KOPT-K1 (cell line): ENCODE measurements around the gene ZNF888.
"Not testable (repeated sequence)": the region's sequence is repeated elsewhere in the genome, so short reads cannot be mapped to it uniquely, and the experiment has no call there.

Source experiments
- H3K27ac ChIP-seq: fragments of 200-600 bp; sonication (generic); 2 replicates; pipeline ENCODE4 v1.5.1; 2016; ENCODE audit warnings: antibody characterized with exemption, mild to moderate bottlenecking, low read depth, low read length; ENCODE audit not compliant: poor library complexity, severe bottlenecking
- H3K36me3 ChIP-seq: fragments of 200-600 bp; sonication (generic); 2 replicates; pipeline ENCODE4 v1.5.1; 2017; ENCODE audit warnings: antibody characterized with exemption, mild to moderate bottlenecking, low read length, moderate library complexity; ENCODE audit not compliant: insufficient read depth
- H3K9me3 ChIP-seq: fragments of 200-600 bp; sonication (generic); 2 replicates; pipeline ENCODE4 v1.5.1; 2017; ENCODE audit warnings: antibody characterized with exemption, low read length, mild to moderate bottlenecking; ENCODE audit not compliant: insufficient read depth, poor library complexity, severe bottlenecking

The ZNF888 gene

GRCh38 chr19:52944703-52945493 lies 21.7 kb upstream of the ZNF888 start:
- peaks cover 37% of the 10 kb centered on the region for H3K9me3 ChIP-seq
- not testable (repeated sequence) for H3K27ac ChIP-seq
- peaks cover 15% of the 10 kb centered on the region for H3K36me3 ChIP-seq

- peaks cover 29% of the 10 kb centered on the region for H3K9me3 ChIP-seq
- H3K27ac ChIP-seq: no peak overlapping the region
- peaks cover 7% of the 10 kb centered on the region for H3K36me3 ChIP-seq
Measured at GRCh38 chr19:52943884-52944643, 20.8 kb upstream of the ZNF888 start.

GRCh38 chr19:52943134-52943883 lies 20.1 kb upstream of the ZNF888 start:
- peaks cover 21% of the 10 kb centered on the region for H3K9me3 ChIP-seq
- H3K36me3 ChIP-seq: peaks cover 3% of the 10 kb centered on the region; the same call in 1 of the 2 replicates
- H3K27ac ChIP-seq: peak overlapping the region; percentile 79

GRCh38 chr19:52942386-52943133 lies 19.3 kb upstream of the ZNF888 start:
- no peaks in the 10 kb centered on the region; the same call in 1 of the 2 replicates for H3K36me3 ChIP-seq
- H3K9me3 ChIP-seq: peaks cover 14% of the 10 kb centered on the region
- peak overlapping the region; percentile 79 for H3K27ac ChIP-seq

GRCh38 chr19:52941941-52942385 lies 18.7 kb upstream of the ZNF888 start:
- Histone ChIP-seq H3K27ac (peak overlapping the region; percentile 79), H3K9me3 (peaks cover 8% of the 10 kb centered on the region), H3K36me3 (peaks cover 6% of the 10 kb centered on the region; the same call in 1 of the 2 replicates)

- Histone ChIP-seq H3K36me3 (peaks cover 10% of the 10 kb centered on the region; the same call in 1 of the 2 replicates), H3K27ac (peak overlapping the region; percentile 79)
- H3K9me3 ChIP-seq: not testable (repeated sequence)
Measured at GRCh38 chr19:52941523-52941922, 18.3 kb upstream of the ZNF888 start.

- H3K27ac ChIP-seq, H3K9me3 ChIP-seq: not testable (repeated sequence)
- H3K36me3 ChIP-seq: peaks cover 16% of the 10 kb centered on the region; the same call in 1 of the 2 replicates
Measured at GRCh38 chr19:52940905-52941304, 17.7 kb upstream of the ZNF888 start.

GRCh38 chr19:52938761-52939160 lies 15.5 kb upstream of the ZNF888 start:
- H3K27ac ChIP-seq: no peak overlapping the region
- H3K9me3 ChIP-seq: no peaks in the 10 kb centered on the region
- H3K36me3 ChIP-seq: peaks cover 33% of the 10 kb centered on the region; the same call in 1 of the 2 replicates

- no peaks in the 10 kb centered on the region for H3K9me3 ChIP-seq
- H3K36me3 ChIP-seq: peaks cover 33% of the 10 kb centered on the region; the same call in 1 of the 2 replicates
- H3K27ac ChIP-seq: no peak overlapping the region
Measured at GRCh38 chr19:52936954-52937325, 13.7 kb upstream of the ZNF888 start.

GRCh38 chr19:52936151-52936953 lies 13.1 kb upstream of the ZNF888 start:
- H3K27ac ChIP-seq: no peak overlapping the region
- H3K9me3 ChIP-seq: no peaks in the 10 kb centered on the region
- H3K36me3 ChIP-seq: peaks cover 33% of the 10 kb centered on the region; the same call in 1 of the 2 replicates

GRCh38 chr19:52935434-52935833 lies 12.2 kb upstream of the ZNF888 start:
- Histone ChIP-seq H3K27ac (no peak overlapping the region), H3K36me3 (peaks cover 33% of the 10 kb centered on the region; the same call in 1 of the 2 replicates), H3K9me3 (no peaks in the 10 kb centered on the region)

GRCh38 chr19:52924641-52925040 lies 1.4 kb upstream of the ZNF888 start:
- not testable (repeated sequence) for H3K27ac ChIP-seq, H3K9me3 ChIP-seq
- peaks cover 23% of the 10 kb centered on the region for H3K36me3 ChIP-seq

GRCh38 chr19:52923778-52924593 lies 758 bp upstream of the ZNF888 start:
- peaks cover 16% of the 10 kb centered on the region for H3K36me3 ChIP-seq
- H3K9me3 ChIP-seq: no peaks in the 10 kb centered on the region
- H3K27ac ChIP-seq: no peak overlapping the region
